Stimulated activated CD4-positive, alpha-beta T cell treated with anti-CD3 and anti-CD28 coated beads, Interleukin-4, amount 100 ng/mL, for 48 hours (primary cell): ENCODE data around the gene LIMA1.

Source experiments
- DNase-seq, 2 donors: peaks; one replicate each; pipeline ENCODE4 v3.0.0-alpha.2; 2020; ENCODE audit warnings: low read depth in 2 of 2

Gene LIMA1

GRCh38 chr12:50145439-50145838 is 137.9 kb downstream of the LIMA1 start:
- DNase-seq = no peak

GRCh38 chr12:50142993-50143392 is 140.3 kb downstream of the LIMA1 start:
- no peak for DNase-seq

- DNase-seq = no peak
Measured at GRCh38 chr12:50132505-50133135, 150.7 kb downstream of the LIMA1 start.

- DNase-seq = no peak
Measured at GRCh38 chr12:50129290-50129689, 154.0 kb downstream of the LIMA1 start.

GRCh38 chr12:50127546-50127945 is 155.8 kb downstream of the LIMA1 start:
- no peak for DNase-seq
